ENCODE measurements around the gene PCSK9.

- no peak for TF ChIP-seq CTCF (IDR thresholded peaks at IDR 0.05)
- TF ChIP-seq POLR2A (IDR thresholded peaks at IDR 0.05) = no peak
These were observed 42.3 kb upstream of the PCSK9 start for GRCh38 chr1:54996869-54997710.

Measured in heart left ventricle (tissue), 13 donors.